AG04449 (cell line): ENCODE results near the gene NBEA.
"Not testable (repeated sequence)": the region's sequence is repeated elsewhere in the genome, so short reads cannot be mapped to it uniquely, and the experiment has no call there.

ENCODE experiments used
- CTCF ChIA-PET: fragments of 350-600 bp; formaldehyde crosslinking; extraction: SDS; loops from one replicate; lab custom pipeline; 2021; ENCODE audit warnings: antibody characterized with exemption; lab: Yijun Ruan, JAX
- POLR2A ChIA-PET: fragments of 400-600, 350-600 bp; formaldehyde crosslinking; extraction: SDS; loops from one replicate; lab custom pipeline; 2020; ENCODE audit warnings: antibody characterized with exemption, inconsistent platforms; lab: Yijun Ruan, JAX
- DNase-seq: peaks from one replicate; pipeline ENCODE4 v3.0.0-alpha.2; 2010; ENCODE audit warnings: low read depth, low spot score
- H3K4me3 ChIP-seq: 2 replicates; pipeline ENCODE4 v1.5.1; 2011; ENCODE audit warnings: low read depth, mild to moderate bottlenecking, control low read depth, low read length
- TF ChIP-seq, protein P1 (sequence below): IDR thresholded peaks from one replicate; pipeline ENCODE4 v1.5.1; 2011; ENCODE audit warnings: mild to moderate bottlenecking, moderate library complexity, low read length, control low read depth, inconsistent platforms; ENCODE audit not compliant: insufficient read depth; ENCODE audit errors: missing control alignments

The NBEA gene

GRCh38 chr13:34970961-34971360 is 28.9 kb downstream of the NBEA start:
- POLR2A ChIA-PET, result no interaction called here
- TF ChIP-seq, protein P1, sequence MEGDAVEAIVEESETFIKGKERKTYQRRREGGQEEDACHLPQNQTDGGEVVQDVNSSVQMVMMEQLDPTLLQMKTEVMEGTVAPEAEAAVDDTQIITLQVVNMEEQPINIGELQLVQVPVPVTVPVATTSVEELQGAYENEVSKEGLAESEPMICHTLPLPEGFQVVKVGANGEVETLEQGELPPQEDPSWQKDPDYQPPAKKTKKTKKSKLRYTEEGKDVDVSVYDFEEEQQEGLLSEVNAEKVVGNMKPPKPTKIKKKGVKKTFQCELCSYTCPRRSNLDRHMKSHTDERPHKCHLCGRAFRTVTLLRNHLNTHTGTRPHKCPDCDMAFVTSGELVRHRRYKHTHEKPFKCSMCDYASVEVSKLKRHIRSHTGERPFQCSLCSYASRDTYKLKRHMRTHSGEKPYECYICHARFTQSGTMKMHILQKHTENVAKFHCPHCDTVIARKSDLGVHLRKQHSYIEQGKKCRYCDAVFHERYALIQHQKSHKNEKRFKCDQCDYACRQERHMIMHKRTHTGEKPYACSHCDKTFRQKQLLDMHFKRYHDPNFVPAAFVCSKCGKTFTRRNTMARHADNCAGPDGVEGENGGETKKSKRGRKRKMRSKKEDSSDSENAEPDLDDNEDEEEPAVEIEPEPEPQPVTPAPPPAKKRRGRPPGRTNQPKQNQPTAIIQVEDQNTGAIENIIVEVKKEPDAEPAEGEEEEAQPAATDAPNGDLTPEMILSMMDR, result no peak
- H3K4me3 ChIP-seq, result no peak overlapping the region
- CTCF ChIA-PET, result no interaction called here
- DNase-seq, result no peak

DNA sequence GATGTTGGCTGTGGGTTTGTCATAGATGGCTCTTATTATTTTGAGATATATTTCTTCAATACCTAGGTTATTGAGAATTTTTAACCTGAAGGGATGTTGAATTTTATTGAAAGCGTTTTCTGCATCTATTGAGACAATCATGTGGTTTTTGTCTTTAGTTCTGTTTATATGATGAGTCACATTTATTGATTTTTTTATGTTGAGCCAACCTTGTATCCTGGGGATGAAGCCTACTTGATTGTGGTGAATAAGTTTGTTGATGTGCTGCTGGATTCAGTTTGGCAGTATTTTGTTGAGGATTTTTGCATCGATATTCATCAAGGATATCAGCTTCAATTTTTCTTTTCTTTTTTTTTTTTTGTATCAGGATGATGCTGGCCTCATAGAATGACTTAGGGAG is 29.4 kb downstream of the NBEA start:
- TF ChIP-seq, protein P1, result no peak
- no peak for DNase-seq
- ChIA-PET CTCF (no interaction called here), POLR2A (no interaction called here)
- H3K4me3 ChIP-seq, result no peak overlapping the region

GRCh38 chr13:34985199-34985598 is 43.1 kb downstream of the NBEA start:
- H3K4me3 ChIP-seq, CTCF ChIA-PET, DNase-seq, POLR2A ChIA-PET: not testable (repeated sequence)

DNA sequence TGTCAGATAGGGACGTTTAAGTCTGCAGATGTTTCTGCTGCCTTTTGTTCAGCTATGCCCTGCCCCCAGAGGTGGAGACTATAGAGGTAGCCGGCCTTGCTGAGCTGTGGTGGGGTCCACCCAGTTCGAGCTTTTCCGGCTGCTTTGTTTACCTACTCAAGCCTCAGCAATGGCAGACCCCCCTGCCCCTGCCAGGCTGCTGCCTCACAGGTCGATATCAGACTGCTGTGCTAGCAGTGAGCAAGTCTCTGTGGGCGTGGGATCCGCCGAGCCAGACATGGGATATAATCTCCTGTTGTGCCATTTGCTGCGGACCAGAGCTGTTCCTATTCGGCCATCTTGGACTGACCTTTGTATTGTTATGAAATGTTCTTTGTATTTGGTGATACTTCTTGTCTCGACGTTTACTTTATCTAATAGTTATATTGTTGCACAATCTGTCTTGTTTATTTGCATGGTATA is 46.3 kb downstream of the NBEA start:
- POLR2A ChIA-PET, result no interaction called here
- no peak overlapping the region for H3K4me3 ChIP-seq
- CTCF ChIA-PET, result no interaction called here
- TF ChIP-seq, protein P1, result no peak
- DNase-seq, result no peak

DNA sequence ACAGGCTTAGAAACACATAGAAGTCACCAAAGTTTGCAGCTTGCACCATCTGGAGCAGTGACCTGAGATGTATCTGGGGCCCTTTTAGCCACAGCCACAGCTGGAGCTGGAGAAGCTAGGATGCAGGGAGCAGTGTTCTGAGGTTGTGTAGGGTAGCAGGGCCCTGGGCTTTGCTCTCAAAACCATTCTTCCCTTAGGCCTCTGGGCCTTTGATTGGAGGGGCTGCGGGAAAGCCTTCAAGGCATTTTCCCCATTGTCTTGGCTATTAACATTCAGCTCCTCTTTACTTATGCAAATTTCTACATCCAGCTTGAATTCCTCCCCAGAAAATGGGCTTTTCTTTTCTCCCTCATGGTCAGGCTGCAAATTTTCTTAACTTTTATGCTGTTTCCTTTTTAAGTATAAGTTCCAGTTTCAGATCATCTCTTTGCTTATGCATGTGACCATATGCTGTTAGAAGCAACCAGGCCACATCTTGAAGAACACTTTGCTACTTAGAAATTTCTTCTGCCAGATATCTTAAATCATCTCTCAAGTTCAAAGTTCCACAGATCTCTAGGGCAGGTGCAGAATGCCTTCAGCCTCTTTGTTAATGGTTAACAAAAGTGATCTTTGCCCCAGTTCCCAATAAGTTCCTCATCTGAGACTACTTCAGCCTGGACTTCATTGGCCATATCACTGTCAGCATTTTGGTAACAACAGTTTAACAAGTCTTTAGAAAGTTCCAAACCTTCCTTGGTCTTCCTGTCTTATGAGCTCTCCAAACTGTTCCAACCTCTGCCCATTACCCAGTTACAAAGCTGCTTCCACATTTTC is 48.5 kb downstream of the NBEA start:
- H3K4me3 ChIP-seq, result no peak overlapping the region
- DNase-seq, result no peak
- TF ChIP-seq, protein P1, result no peak
- ChIA-PET CTCF (no interaction called here), POLR2A (no interaction called here)

DNA sequence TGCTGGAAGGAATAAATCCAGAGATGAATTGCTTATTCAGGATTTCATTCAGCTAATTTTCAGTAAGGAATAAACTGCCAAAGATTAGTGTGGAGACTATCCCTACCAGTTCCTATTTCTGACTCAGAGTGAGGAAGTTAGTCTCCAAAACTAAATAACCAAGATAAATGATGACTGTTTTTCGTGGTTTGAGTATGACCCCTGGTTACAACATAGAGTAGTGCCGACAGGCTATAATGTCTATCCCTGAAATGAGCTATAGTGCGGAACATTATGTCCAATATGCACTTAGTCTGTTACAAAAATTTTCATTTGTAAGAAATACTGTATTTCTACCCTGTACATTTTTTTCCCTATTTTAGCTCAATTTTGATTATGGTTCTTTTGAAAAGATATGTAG is 51.4 kb downstream of the NBEA start:
- DNase-seq, result no peak
- no peak overlapping the region for H3K4me3 ChIP-seq
- CTCF ChIA-PET, result no interaction called here
- POLR2A ChIA-PET, result no interaction called here
- TF ChIP-seq, protein P1, result no peak

DNA sequence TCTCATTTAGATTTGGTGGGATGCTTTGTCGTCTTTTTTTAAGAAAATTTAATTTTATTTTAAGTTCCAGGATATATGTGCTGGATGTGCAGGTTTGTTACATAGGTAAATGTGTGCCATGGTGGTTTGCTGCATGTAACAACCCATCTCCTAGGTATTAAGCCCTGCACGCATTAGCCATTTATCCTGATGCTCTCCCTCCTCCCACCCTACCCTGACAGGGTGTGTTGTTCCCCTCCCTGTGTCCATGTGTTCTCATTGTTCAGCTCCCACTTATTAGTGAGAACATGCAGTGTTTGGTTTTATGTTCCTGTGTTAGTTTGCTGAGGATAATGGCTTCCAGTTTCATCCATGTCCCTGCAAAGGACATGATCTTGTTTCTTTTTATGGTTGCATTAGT is 61.7 kb downstream of the NBEA start:
- DNase-seq, CTCF ChIA-PET, H3K4me3 ChIP-seq, POLR2A ChIA-PET: not testable (repeated sequence)
